Subcutaneous adipose tissue (tissue), 4 donors: ENCODE data around the gene LIX1. TPM values are rescaled to one million over a fixed set of nuclear protein-coding genes. Genes with fewer than 3 reads are reported as not detected.

ENCODE experiments used
- CTCF ChIP-seq: fragments of 450-650 bp; IDR thresholded peaks from one replicate; pipeline ENCODE4 v1.5.1; 2016; ENCODE audit warnings: low read depth, mild to moderate bottlenecking, control low read depth, antibody characterized with exemption, moderate library complexity
- total RNA-seq, 4 donors: library from RNA; depleted of rRNA; stranded (reverse); fragments of >200 nt; gene quantifications; one replicate each; pipeline ENCODE4 v1.1.0, GENCODE V29; 2016

Gene LIX1
- total RNA-seq, 4 donors from 2014 or later = not detected

DNA sequence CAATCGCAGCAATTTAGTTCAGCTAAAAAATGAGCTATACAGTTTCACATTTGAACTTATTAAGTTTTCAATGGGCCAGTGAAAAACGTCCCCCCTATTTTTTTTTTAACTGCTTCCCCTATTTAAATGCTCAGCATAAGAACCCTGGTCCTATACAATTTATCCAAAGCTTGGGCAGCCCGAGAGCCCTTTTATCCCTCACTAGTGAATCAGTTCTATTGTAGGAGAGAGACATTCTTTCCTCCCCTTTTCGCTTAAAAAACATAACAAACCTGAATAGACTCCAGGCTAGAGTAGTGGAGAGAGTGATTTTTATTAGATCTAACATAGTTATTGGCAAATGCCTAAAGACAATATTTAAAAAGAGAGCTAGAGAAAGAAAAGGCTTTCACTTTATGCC, 1.4 kb downstream of the LIX1 start:
- TF ChIP-seq CTCF = no peak

DNA sequence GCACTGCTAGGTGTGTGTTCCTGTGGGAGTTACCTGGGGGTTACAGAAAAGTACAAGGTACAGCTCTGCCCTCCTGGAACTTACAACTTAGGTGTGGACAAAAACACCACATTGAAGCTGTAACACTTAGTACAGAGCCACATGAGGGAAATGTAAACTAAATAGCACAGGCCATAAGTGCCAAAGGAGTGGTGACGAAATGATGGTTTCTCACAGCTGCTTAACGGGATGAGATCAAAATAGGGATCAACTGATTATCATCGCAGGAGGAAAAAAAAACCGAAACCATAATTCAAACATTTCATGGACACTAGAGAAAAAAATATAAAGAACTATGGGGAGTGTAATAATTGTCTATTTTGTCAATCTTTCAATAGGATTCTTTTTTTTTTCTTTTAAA, 5.9 kb downstream of the LIX1 start:
- TF ChIP-seq CTCF = no peak

DNA sequence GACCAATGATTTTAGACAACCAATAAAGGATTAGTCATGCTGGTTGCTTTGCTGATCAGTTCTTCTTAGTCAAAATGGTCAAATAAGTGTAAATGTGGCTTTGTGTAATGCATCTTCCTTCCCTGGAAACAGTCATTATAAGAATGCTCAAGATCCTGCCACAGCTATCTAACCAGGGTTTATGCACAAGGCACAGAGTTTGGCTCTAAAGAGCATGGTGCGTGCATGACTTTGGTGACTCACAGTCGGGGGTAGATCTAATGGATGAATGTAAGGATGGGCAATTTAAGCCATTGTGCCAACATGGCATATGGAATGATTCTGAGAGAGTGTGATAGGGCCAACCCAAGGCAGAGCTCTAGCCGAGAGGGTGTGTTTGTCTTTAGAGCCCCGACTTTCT, 6.5 kb downstream of the LIX1 start:
- no peak for TF ChIP-seq CTCF

- TF ChIP-seq CTCF = no peak
Observed at GRCh38 chr5:97134634-97135033, 7.8 kb downstream of the LIX1 start.

DNA sequence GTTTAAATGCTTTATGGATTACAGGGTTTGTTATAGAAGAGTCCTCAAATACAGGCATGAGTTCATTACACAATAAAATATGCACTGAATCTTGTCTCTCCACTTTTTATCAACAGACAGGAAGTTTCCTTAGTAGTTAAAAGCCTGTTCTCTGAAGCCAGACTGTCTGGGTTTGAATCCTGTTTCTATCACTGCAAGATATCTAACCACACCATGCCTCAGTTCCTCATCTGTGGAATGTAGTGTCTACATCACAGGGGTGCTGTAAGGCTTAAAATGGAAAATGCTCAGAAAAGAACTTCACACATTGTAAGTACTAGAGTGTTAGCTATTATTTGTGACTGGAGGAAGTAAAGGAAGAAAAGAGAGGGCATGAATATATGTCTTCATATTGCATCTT, 9.3 kb downstream of the LIX1 start:
- no peak for TF ChIP-seq CTCF

- TF ChIP-seq CTCF = no peak
Observed at GRCh38 chr5:97131921-97132320, 10.5 kb downstream of the LIX1 start.

DNA sequence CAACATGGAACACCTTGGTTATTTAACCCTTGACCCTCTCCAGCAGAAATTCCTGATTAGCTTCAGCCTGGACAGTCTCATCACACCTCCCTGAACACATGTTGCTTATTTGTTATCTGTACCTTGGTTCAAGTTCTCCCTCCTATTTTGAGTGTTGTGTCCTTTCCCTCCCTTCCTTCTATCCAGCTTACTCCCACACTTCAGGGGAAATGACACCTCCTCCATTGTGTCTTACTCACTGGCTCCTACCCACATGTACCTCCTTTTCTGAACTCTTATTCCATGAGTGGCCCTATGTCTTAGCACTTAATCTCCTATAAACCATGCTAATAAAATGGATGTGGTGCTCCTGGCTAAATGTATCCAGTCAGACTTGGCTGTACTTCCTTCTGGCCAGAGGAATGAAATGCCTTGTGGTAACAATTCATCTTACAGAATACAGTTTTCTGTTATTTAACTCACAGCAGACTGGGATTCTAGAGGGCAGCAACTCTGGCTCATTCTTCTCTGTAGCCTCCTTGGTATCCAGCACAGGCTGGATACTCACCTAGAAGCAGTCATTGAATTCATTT, 11.2 kb downstream of the LIX1 start:
- no peak for TF ChIP-seq CTCF
